ENCODE measurements around the gene PIAS1. TPM values are rescaled to one million over a fixed set of nuclear protein-coding genes. Genes with fewer than 3 reads are reported as not detected.
"Not testable (repeated sequence)": the region's sequence is repeated elsewhere in the genome, so short reads cannot be mapped to it uniquely, and the experiment has no call there.

Gene PIAS1
- 10 to 100 TPM; 16.5 to 20.9 (median 16.7) TPM for total RNA-seq

GRCh38 chr15:68053701-68054627, at the start of gene PIAS1:
Gene PIAS1, plus strand, starts transcription at chr15:68054315. Its CDS starts 12 bp downstream, at chr15:68054327.
- ATAC-seq: peak; percentile 91 to 94
- H3K4me3 Mint-ChIP-seq: peak within 1 kb of the TSS; percentile 87

GRCh38 chr15:68007642-68008041, 46.5 kb upstream of the PIAS1 start:
- peaks cover 15% of the 10 kb centered on the region for H3K9me3 Mint-ChIP-seq
- not testable (repeated sequence) for H3K27me3 Mint-ChIP-seq (ENCODE audit: low read depth); DNase-seq; H3K36me3 Mint-ChIP-seq (ENCODE audit: insufficient read depth); H3K4me3 Mint-ChIP-seq; H3K4me1 Mint-ChIP-seq (ENCODE audit: low read depth); ATAC-seq

More at GRCh38 chr15:68053701-68054627, at the start of gene PIAS1:
- no peaks in the 10 kb centered on the region for H3K36me3 Mint-ChIP-seq (ENCODE audit: insufficient read depth)
- H3K27me3 Mint-ChIP-seq (ENCODE audit: low read depth): peaks cover 3% of the 10 kb centered on the region
- H3K4me1 Mint-ChIP-seq (ENCODE audit: low read depth): peaks cover 35% of the 10 kb centered on the region
- no peaks in the 10 kb centered on the region for H3K9me3 Mint-ChIP-seq
- DNase-seq: peak; percentile 93

DNA sequence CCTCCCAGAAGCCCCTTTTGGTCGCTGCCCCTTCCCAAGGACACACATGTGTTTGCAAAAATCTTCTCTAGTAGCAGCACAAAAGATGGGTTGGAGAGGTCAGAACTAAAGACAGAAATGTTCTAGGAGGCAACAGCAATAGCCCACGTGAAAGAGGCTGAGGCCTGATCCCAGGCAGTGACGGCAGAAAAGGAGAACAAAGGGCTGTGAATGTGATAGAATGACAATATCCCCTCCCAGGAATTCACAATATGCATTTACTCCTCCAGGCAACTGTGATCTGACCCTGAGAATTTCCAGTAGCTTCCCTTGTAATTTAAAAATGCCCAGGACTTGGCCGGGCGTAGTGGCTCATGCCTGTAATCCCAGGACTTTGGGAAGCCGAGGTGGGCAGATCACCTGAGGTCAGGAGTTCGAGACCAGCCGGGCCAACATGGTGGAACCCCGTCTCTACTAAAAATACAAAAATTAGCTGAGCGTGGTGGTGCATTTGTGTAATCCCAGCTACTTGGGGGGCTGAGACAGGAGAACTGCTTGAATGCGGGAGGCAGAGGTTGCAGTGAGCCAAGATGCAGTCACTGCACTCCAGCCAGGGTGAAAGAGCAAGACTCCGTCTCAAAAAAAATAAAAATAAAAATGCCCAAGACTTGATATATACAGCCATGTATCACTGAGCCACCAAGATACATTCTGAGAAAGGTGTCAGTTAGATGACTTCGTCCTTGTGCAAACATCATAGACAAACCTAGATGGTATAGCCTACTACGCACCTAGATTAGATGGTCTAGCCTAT, 43.6 kb upstream of the PIAS1 start:
- Mint-ChIP-seq H3K9me3 (peaks cover 15% of the 10 kb centered on the region), H3K36me3 (ENCODE audit: insufficient read depth) (no peaks in the 10 kb centered on the region), H3K27me3 (ENCODE audit: low read depth) (peaks cover 9% of the 10 kb centered on the region), H3K4me1 (ENCODE audit: low read depth) (no peaks in the 10 kb centered on the region), H3K4me3 (no peak overlapping the region)
- ATAC-seq: no peak
- no peak for DNase-seq

- Mint-ChIP-seq H3K4me3 (no peak overlapping the region), H3K36me3 (ENCODE audit: insufficient read depth) (no peaks in the 10 kb centered on the region), H3K4me1 (ENCODE audit: low read depth) (no peaks in the 10 kb centered on the region), H3K27me3 (ENCODE audit: low read depth) (peaks cover 9% of the 10 kb centered on the region), H3K9me3 (peaks cover 3% of the 10 kb centered on the region)
- no peak for ATAC-seq
- no peak for DNase-seq
These were observed 41.2 kb upstream of the PIAS1 start for GRCh38 chr15:68012911-68013310.

DNA sequence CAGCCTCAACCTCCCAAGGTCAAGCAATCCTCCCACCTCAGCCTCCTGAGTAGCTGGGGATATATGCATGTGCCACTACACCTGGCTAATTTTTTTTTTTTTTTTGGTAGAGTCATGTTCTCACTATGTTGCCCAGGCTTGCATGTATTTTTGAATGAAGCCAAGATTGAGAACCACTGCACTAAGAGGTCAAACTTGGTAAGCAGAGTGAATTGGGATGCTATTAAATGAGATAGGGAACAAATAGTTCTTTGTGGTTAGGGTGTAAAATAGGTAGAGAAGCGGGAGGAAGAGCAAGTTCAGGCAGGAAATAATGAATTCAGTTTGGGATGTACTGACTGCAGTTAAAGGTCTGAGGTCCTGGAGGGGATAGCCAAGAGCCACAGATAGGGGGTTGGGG, 39.9 kb upstream of the PIAS1 start:
- no peaks in the 10 kb centered on the region for H3K4me1 Mint-ChIP-seq (ENCODE audit: low read depth)
- no peak for DNase-seq
- ATAC-seq: no peak

DNA sequence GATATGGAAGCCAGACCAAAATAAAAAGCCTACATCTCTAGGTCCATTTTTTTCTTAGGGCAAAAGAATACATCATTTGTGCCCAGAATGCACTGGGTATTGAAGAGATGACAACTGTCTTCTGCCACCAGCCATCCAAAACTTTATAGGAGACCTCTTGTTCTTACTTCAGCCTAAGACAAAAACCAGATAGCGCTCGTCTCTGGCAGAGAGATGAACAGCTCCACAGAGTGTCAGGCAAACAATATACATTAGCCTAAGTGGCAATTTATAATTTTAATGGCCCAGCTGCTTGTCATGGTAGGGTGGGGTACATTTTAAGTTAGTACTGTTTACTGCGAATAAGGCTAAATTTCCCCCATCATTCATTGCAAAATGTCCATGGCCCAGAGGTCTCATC, 38.9 kb upstream of the PIAS1 start:
- no peaks in the 10 kb centered on the region for H3K9me3 Mint-ChIP-seq
- DNase-seq (no peak), ATAC-seq (no peak)
- H3K27me3 Mint-ChIP-seq (ENCODE audit: low read depth): peaks cover 6% of the 10 kb centered on the region
- no peaks in the 10 kb centered on the region for H3K4me1 Mint-ChIP-seq (ENCODE audit: low read depth)
- no peak overlapping the region for H3K4me3 Mint-ChIP-seq
- H3K36me3 Mint-ChIP-seq (ENCODE audit: insufficient read depth): no peaks in the 10 kb centered on the region

More for the DNA sequence above, 39.9 kb upstream of the PIAS1 start:
- no peaks in the 10 kb centered on the region for H3K36me3 Mint-ChIP-seq (ENCODE audit: insufficient read depth)
- peaks cover 7% of the 10 kb centered on the region for H3K27me3 Mint-ChIP-seq (ENCODE audit: low read depth)
- no peak overlapping the region for H3K4me3 Mint-ChIP-seq
- H3K9me3 Mint-ChIP-seq: no peaks in the 10 kb centered on the region

DNA sequence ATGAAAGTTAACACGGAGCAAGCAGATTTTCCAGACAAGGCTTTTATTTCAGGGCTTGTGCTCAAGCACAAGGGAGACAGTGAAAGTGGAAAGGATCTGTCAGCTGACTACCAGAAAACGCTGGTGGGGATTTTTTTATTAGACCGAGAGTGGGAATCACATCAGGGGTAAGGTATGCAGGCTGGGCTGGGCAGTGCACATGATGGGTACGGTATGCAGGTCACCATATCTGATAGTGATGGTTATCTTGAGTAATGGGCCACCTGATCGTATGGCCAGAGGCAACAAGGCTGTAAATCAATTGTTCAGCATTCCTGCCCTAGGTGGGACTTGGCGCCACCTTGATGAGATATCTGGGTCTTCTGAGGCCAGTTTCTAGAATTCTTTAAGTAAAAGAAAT, 36.9 kb upstream of the PIAS1 start:
- no peaks in the 10 kb centered on the region for H3K9me3 Mint-ChIP-seq
- ATAC-seq: no peak
- H3K27me3 Mint-ChIP-seq (ENCODE audit: low read depth): peaks cover 2% of the 10 kb centered on the region
- no peak overlapping the region for H3K4me3 Mint-ChIP-seq
- H3K4me1 Mint-ChIP-seq (ENCODE audit: low read depth): no peaks in the 10 kb centered on the region
- no peak for DNase-seq
- no peaks in the 10 kb centered on the region for H3K36me3 Mint-ChIP-seq (ENCODE audit: insufficient read depth)

GRCh38 chr15:68018797-68019444, 35.2 kb upstream of the PIAS1 start:
- Mint-ChIP-seq H3K4me3 (no peak overlapping the region), H3K9me3 (no peaks in the 10 kb centered on the region), H3K4me1 (ENCODE audit: low read depth) (no peaks in the 10 kb centered on the region), H3K27me3 (ENCODE audit: low read depth) (peaks cover 3% of the 10 kb centered on the region), H3K36me3 (ENCODE audit: insufficient read depth) (no peaks in the 10 kb centered on the region)
- DNase-seq: no peak
- ATAC-seq: no peak

GRCh38 chr15:68019814-68020525, 34.1 kb upstream of the PIAS1 start:
- peaks cover 3% of the 10 kb centered on the region for H3K27me3 Mint-ChIP-seq (ENCODE audit: low read depth)
- H3K4me3 Mint-ChIP-seq: no peak overlapping the region
- DNase-seq: no peak
- no peaks in the 10 kb centered on the region for H3K4me1 Mint-ChIP-seq (ENCODE audit: low read depth)
- H3K36me3 Mint-ChIP-seq (ENCODE audit: insufficient read depth): no peaks in the 10 kb centered on the region
- ATAC-seq: no peak
- no peaks in the 10 kb centered on the region for H3K9me3 Mint-ChIP-seq

- H3K36me3 Mint-ChIP-seq (ENCODE audit: insufficient read depth): no peaks in the 10 kb centered on the region
- ATAC-seq: no peak
- DNase-seq: no peak
- no peak overlapping the region for H3K4me3 Mint-ChIP-seq
- H3K4me1 Mint-ChIP-seq (ENCODE audit: low read depth): no peaks in the 10 kb centered on the region
- H3K27me3 Mint-ChIP-seq (ENCODE audit: low read depth): peaks cover 3% of the 10 kb centered on the region
- no peaks in the 10 kb centered on the region for H3K9me3 Mint-ChIP-seq
These were observed 33.4 kb upstream of the PIAS1 start for GRCh38 chr15:68020685-68021084.

DNA sequence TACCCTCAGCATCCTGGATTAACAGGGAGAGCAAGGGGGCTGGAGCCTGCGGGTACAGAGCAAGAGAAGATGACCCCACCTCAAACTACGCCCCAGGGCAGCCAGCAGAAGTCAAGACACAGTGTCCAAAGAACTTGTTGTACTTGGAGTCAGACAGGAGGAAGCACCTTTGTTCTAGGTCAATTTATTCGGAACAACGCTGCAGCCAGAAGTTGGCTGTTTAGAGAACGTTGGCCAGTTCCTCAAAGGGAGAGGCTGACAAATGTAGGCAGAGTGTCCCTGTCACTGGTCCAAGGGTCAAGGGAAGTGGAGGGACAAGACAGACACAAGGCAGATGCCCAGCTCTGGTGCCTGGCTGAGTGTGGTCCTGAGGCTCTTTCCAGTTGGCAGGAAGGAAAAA, 32.1 kb upstream of the PIAS1 start:
- no peak overlapping the region for H3K4me3 Mint-ChIP-seq
- ATAC-seq (no peak), DNase-seq (no peak)
- H3K4me1 Mint-ChIP-seq (ENCODE audit: low read depth): no peaks in the 10 kb centered on the region
- H3K27me3 Mint-ChIP-seq (ENCODE audit: low read depth): peaks cover 3% of the 10 kb centered on the region
- no peaks in the 10 kb centered on the region for H3K9me3 Mint-ChIP-seq
- H3K36me3 Mint-ChIP-seq (ENCODE audit: insufficient read depth): no peaks in the 10 kb centered on the region

DNA sequence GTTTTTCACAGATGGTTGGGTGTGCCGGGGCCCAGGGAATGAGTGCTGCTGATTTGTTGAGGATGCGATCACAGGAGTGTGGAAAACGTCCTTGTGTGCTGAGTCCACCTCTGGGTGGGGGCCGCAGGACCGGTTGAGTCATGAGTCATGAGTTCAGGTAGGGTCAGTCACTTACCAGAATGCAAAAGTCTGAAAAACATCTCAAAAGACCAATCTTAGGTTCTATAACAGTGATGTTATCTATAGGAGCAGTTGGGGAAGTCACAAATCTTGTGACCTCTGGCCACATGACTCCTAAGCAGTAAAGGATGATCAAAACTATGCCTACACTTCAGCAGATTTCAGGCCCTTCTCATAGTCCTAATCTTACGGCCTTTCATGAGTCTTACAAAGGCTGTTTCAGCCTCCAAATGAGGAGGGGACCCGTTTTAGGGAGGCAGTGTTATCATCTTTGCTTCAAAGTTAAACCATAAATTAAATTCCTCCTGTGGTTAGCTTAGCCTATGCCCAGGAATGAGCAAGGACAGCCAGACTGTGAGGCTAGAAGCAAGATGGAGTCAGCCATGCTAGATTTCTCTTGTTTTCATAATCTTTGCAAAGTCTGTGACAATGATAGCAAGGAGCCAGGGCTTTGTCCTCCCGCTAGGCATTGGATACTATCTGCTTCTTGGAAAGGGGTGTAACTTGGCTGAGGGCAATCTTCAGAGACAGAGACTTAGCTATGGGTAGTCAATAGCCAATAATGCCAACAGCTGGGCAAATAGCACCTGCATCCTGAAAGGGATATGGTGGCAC, 30.6 kb upstream of the PIAS1 start:
- H3K36me3 Mint-ChIP-seq (ENCODE audit: insufficient read depth): no peaks in the 10 kb centered on the region

GRCh38 chr15:68025835-68026424, 28.2 kb upstream of the PIAS1 start:
- no peak for DNase-seq
- no peaks in the 10 kb centered on the region for H3K36me3 Mint-ChIP-seq (ENCODE audit: insufficient read depth)
- H3K9me3 Mint-ChIP-seq: no peaks in the 10 kb centered on the region
- no peaks in the 10 kb centered on the region for H3K4me1 Mint-ChIP-seq (ENCODE audit: low read depth)
- ATAC-seq: no peak
- H3K27me3 Mint-ChIP-seq (ENCODE audit: low read depth): peaks cover 9% of the 10 kb centered on the region
- H3K4me3 Mint-ChIP-seq: no peak overlapping the region

More for the DNA sequence above, 30.6 kb upstream of the PIAS1 start:
- Mint-ChIP-seq H3K4me3 (no peak overlapping the region), H3K27me3 (ENCODE audit: low read depth) (peaks cover 3% of the 10 kb centered on the region), H3K4me1 (ENCODE audit: low read depth) (no peaks in the 10 kb centered on the region), H3K9me3 (no peaks in the 10 kb centered on the region)
- ATAC-seq: no peak
- no peak for DNase-seq

Data from activated T-cell treated with anti-CD3 and anti-CD28 coated beads, Interleukin-2, amount 50 U/mL, for 4 hours (primary cell).